T-helper 1 cell treated with Interleukin-12 subunit alpha and Interleukin-12 subunit beta and Interleukin-4 antibody, amounts not matched to agents 30 μg/mL and 1 μg/mL, for 36 hours (primary cell): ENCODE measurements around the gene NDUFV1.
"Not testable (repeated sequence)": the region's sequence is repeated elsewhere in the genome, so short reads cannot be mapped to it uniquely, and the experiment has no call there.

ENCODE experiments used
- H3K27ac Mint-ChIP-seq: one replicate; pipeline ENCODE4 v1.8.0; 2021; ENCODE audit warnings: mild to moderate bottlenecking, mixed read lengths
- H3K27me3 Mint-ChIP-seq: one replicate; pipeline ENCODE4 v1.8.0; 2021; ENCODE audit warnings: low read depth, mixed read lengths
- H3K36me3 Mint-ChIP-seq: one replicate; pipeline ENCODE4 v1.8.0; 2021; ENCODE audit warnings: low read depth, mixed read lengths
- H3K4me1 Mint-ChIP-seq: one replicate; pipeline ENCODE4 v1.8.0; 2021; ENCODE audit warnings: low read depth, mixed read lengths
- H3K4me3 Mint-ChIP-seq: one replicate; pipeline ENCODE4 v1.8.0; 2021; ENCODE audit warnings: mild to moderate bottlenecking, moderate library complexity, mixed read lengths
- H3K9me3 Mint-ChIP-seq: one replicate; pipeline ENCODE4 v1.8.0; 2021; ENCODE audit warnings: mixed read lengths

The NDUFV1 gene

GRCh38 chr11:67612751-67613150, 6.0 kb downstream of the NDUFV1 start:
- Mint-ChIP-seq H3K4me1 (peaks cover 31% of the 10 kb centered on the region), H3K27ac (peak overlapping the region; percentile 98), H3K36me3 (peaks cover 28% of the 10 kb centered on the region), H3K9me3 (no peaks in the 10 kb centered on the region), H3K4me3 (no peak overlapping the region), H3K27me3 (peaks cover 9% of the 10 kb centered on the region)

- Mint-ChIP-seq H3K9me3 (no peaks in the 10 kb centered on the region), H3K27ac (peak overlapping the region; percentile 98), H3K27me3 (peaks cover 16% of the 10 kb centered on the region), H3K4me1 (peaks cover 32% of the 10 kb centered on the region), H3K4me3 (peak overlapping the region; percentile 76), H3K36me3 (peaks cover 26% of the 10 kb centered on the region)
These were observed 6.7 kb downstream of the NDUFV1 start for GRCh38 chr11:67613313-67613959.

GRCh38 chr11:67613960-67614715, 7.4 kb downstream of the NDUFV1 start:
- Mint-ChIP-seq H3K27ac (peak overlapping the region; percentile 98), H3K27me3 (peaks cover 16% of the 10 kb centered on the region), H3K36me3 (peaks cover 20% of the 10 kb centered on the region), H3K4me3 (peak overlapping the region; percentile 76), H3K9me3 (no peaks in the 10 kb centered on the region), H3K4me1 (peaks cover 26% of the 10 kb centered on the region)

- H3K27me3 Mint-ChIP-seq, result peaks cover 16% of the 10 kb centered on the region
- no peaks in the 10 kb centered on the region for H3K9me3 Mint-ChIP-seq
- peak overlapping the region; percentile 76 for H3K4me3 Mint-ChIP-seq
- peaks cover 26% of the 10 kb centered on the region for H3K4me1 Mint-ChIP-seq
- peaks cover 18% of the 10 kb centered on the region for H3K36me3 Mint-ChIP-seq
- peak overlapping the region; percentile 98 for H3K27ac Mint-ChIP-seq
These were observed 8.3 kb downstream of the NDUFV1 start for GRCh38 chr11:67614730-67615714.

- no peak overlapping the region for H3K4me3 Mint-ChIP-seq
- H3K4me1 Mint-ChIP-seq, result peaks cover 25% of the 10 kb centered on the region
- H3K36me3 Mint-ChIP-seq, result peaks cover 15% of the 10 kb centered on the region
- no peaks in the 10 kb centered on the region for H3K9me3 Mint-ChIP-seq
- peaks cover 16% of the 10 kb centered on the region for H3K27me3 Mint-ChIP-seq
- no peak overlapping the region for H3K27ac Mint-ChIP-seq
These were observed 9.1 kb downstream of the NDUFV1 start for GRCh38 chr11:67615728-67616430.

- H3K4me3 Mint-ChIP-seq, result no peak overlapping the region
- peak overlapping the region; percentile 64 for H3K27ac Mint-ChIP-seq
- H3K36me3 Mint-ChIP-seq, result peaks cover 11% of the 10 kb centered on the region
- H3K27me3 Mint-ChIP-seq, result peaks cover 16% of the 10 kb centered on the region
- peaks cover 25% of the 10 kb centered on the region for H3K4me1 Mint-ChIP-seq
- no peaks in the 10 kb centered on the region for H3K9me3 Mint-ChIP-seq
These were observed 9.9 kb downstream of the NDUFV1 start for GRCh38 chr11:67616431-67617242.

GRCh38 chr11:67617243-67617953, 10.7 kb downstream of the NDUFV1 start:
- Mint-ChIP-seq H3K4me1 (peaks cover 25% of the 10 kb centered on the region), H3K4me3 (no peak overlapping the region), H3K9me3 (no peaks in the 10 kb centered on the region), H3K27me3 (peaks cover 16% of the 10 kb centered on the region), H3K27ac (peak overlapping the region; percentile 64), H3K36me3 (peaks cover 10% of the 10 kb centered on the region)

GRCh38 chr11:67618901-67619659, 12.3 kb downstream of the NDUFV1 start:
- H3K9me3 Mint-ChIP-seq, H3K4me3 Mint-ChIP-seq, H3K27ac Mint-ChIP-seq, H3K36me3 Mint-ChIP-seq: not testable (repeated sequence)
- peaks cover 16% of the 10 kb centered on the region for H3K27me3 Mint-ChIP-seq
- H3K4me1 Mint-ChIP-seq, result peaks cover 15% of the 10 kb centered on the region

GRCh38 chr11:67619683-67620618, 13.2 kb downstream of the NDUFV1 start:
- not testable (repeated sequence) for H3K27ac Mint-ChIP-seq, H3K36me3 Mint-ChIP-seq, H3K4me3 Mint-ChIP-seq, H3K4me1 Mint-ChIP-seq, H3K9me3 Mint-ChIP-seq
- peaks cover 16% of the 10 kb centered on the region for H3K27me3 Mint-ChIP-seq

- not testable (repeated sequence) for H3K4me3 Mint-ChIP-seq, H3K9me3 Mint-ChIP-seq, H3K27ac Mint-ChIP-seq, H3K36me3 Mint-ChIP-seq
- peaks cover 11% of the 10 kb centered on the region for H3K4me1 Mint-ChIP-seq
- H3K27me3 Mint-ChIP-seq, result peaks cover 16% of the 10 kb centered on the region
These were observed 13.9 kb downstream of the NDUFV1 start for GRCh38 chr11:67620621-67621020.

- not testable (repeated sequence) for H3K36me3 Mint-ChIP-seq, H3K9me3 Mint-ChIP-seq, H3K27ac Mint-ChIP-seq, H3K4me3 Mint-ChIP-seq
- H3K27me3 Mint-ChIP-seq, result peaks cover 15% of the 10 kb centered on the region
- H3K4me1 Mint-ChIP-seq, result peaks cover 11% of the 10 kb centered on the region
These were observed 15.2 kb downstream of the NDUFV1 start for GRCh38 chr11:67621928-67622327.

GRCh38 chr11:67622905-67623304, 16.2 kb downstream of the NDUFV1 start:
- not testable (repeated sequence) for H3K27me3 Mint-ChIP-seq, H3K9me3 Mint-ChIP-seq, H3K27ac Mint-ChIP-seq, H3K4me3 Mint-ChIP-seq, H3K4me1 Mint-ChIP-seq, H3K36me3 Mint-ChIP-seq
